Epithelial cell of esophagus (primary cell): ENCODE data around the gene SLC38A10.

Source experiments
- DNase-seq: peaks from one replicate; pipeline ENCODE4 v3.0.0; 2010; ENCODE audit warnings: low read depth
- H3K4me3 ChIP-seq: 2 replicates; pipeline ENCODE4 v1.5.1; 2011; ENCODE audit warnings: mild to moderate bottlenecking, low read length, control low read depth
- CTCF ChIP-seq: IDR thresholded peaks from 2 replicates; pipeline ENCODE4 v1.5.1; 2011; ENCODE audit warnings: low read depth, mild to moderate bottlenecking, low read length, control low read depth, inconsistent platforms; ENCODE audit not compliant: insufficient read depth; ENCODE audit errors: missing control alignments

SLC38A10 gene

GRCh38 chr17:81241203-81241602 is 53.9 kb downstream of the SLC38A10 start:
- DNase-seq = no peak
- TF ChIP-seq CTCF = no peak
- H3K4me3 ChIP-seq = no peak overlapping the region

- no peak overlapping the region for H3K4me3 ChIP-seq
- no peak for TF ChIP-seq CTCF
Observed at GRCh38 chr17:81240761-81241160, 54.3 kb downstream of the SLC38A10 start.

GRCh38 chr17:81239714-81240555 is 55.2 kb downstream of the SLC38A10 start:
- no peak for TF ChIP-seq CTCF
- peak overlapping the region; percentile 80 for H3K4me3 ChIP-seq
- DNase-seq = peak; percentile 73

More at GRCh38 chr17:81240761-81241160, 54.3 kb downstream of the SLC38A10 start:
- no peak for DNase-seq

- TF ChIP-seq CTCF = no peak
- DNase-seq = peak; percentile 100
- H3K4me3 ChIP-seq = peak within 1 kb of the TSS; percentile 80
Observed at GRCh38 chr17:81238815-81239713, 56.0 kb downstream of the SLC38A10 start, which contains the start of the genes NDUFAF8 and TEPSIN. Gene NDUFAF8, plus strand, starts transcription at chr17:81239318. Its CDS starts 46 bp downstream, at chr17:81239364. Gene TEPSIN, minus strand, starts transcription at chr17:81239055. Its CDS starts 22 bp downstream, at chr17:81239033.

- no peak for TF ChIP-seq CTCF
- no peak for DNase-seq
- peak overlapping the region; percentile 80 for H3K4me3 ChIP-seq
Observed at GRCh38 chr17:81238490-81238814, 56.7 kb downstream of the SLC38A10 start.

- no peak for DNase-seq
- peak overlapping the region; percentile 80 for H3K4me3 ChIP-seq
- no peak for TF ChIP-seq CTCF
Observed at GRCh38 chr17:81237591-81238489, 57.3 kb downstream of the SLC38A10 start.
